Measurements from ENCODE around the gene CMKLR1. TPM values are rescaled to one million over a fixed set of nuclear protein-coding genes. Genes with fewer than 3 reads are reported as not detected.

CMKLR1 gene
- total RNA-seq, 1 donor from 2014 or later, result 47.5 TPM

DNA sequence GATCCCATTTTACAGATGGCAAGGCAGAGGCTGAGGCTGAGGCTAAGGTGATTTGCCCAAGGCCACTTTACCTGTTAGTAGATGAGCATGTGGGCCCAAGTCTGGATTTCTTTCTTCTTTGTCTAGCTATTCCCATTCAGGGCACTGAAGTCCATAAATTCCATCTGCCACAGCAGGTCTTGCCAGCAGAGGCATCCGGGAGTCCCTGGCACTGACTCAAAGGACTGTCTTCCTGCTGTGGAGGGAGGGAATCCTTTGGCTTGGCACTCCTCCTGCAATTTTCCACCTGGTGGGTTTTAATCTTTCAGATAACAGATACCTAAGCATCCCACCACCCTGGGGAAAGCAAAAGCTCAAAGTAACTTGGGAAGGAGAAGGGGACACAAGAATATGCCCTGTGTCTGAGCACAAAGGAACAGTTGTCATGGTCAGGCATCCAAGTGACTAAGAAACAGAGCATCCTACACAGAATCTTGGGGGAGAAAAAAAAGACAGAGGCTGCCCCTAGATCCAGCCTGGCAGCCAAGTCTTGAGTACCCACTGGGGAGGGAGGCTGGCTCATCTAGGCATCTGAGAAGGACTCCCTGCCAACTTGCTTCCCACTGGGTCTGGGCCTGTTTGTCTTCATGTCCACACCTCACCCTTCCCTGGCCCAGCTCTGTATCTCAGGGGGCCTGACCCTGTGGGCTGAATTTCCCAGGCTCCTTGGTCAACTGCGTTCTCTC lies 35.6 kb upstream of the CMKLR1 start:
- Mint-ChIP-seq H3K36me3 (ENCODE audit: unreplicated experiment) (no peaks in the 10 kb centered on the region), H3K4me3 (ENCODE audit: unreplicated experiment) (no peak overlapping the region), H3K27me3 (ENCODE audit: unreplicated experiment) (no peaks in the 10 kb centered on the region), H3K4me1 (ENCODE audit: unreplicated experiment) (peaks cover 20% of the 10 kb centered on the region), H3K27ac (ENCODE audit: unreplicated experiment) (peak overlapping the region; percentile 44), H3K9me3 (ENCODE audit: unreplicated experiment) (peaks cover 19% of the 10 kb centered on the region)
- TF ChIP-seq, protein P1, sequence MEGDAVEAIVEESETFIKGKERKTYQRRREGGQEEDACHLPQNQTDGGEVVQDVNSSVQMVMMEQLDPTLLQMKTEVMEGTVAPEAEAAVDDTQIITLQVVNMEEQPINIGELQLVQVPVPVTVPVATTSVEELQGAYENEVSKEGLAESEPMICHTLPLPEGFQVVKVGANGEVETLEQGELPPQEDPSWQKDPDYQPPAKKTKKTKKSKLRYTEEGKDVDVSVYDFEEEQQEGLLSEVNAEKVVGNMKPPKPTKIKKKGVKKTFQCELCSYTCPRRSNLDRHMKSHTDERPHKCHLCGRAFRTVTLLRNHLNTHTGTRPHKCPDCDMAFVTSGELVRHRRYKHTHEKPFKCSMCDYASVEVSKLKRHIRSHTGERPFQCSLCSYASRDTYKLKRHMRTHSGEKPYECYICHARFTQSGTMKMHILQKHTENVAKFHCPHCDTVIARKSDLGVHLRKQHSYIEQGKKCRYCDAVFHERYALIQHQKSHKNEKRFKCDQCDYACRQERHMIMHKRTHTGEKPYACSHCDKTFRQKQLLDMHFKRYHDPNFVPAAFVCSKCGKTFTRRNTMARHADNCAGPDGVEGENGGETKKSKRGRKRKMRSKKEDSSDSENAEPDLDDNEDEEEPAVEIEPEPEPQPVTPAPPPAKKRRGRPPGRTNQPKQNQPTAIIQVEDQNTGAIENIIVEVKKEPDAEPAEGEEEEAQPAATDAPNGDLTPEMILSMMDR (IDR thresholded peaks at IDR 0.05), result no peak
- DNase-seq (ENCODE audit: extremely low spot score, unreplicated experiment), result no peak

DNA sequence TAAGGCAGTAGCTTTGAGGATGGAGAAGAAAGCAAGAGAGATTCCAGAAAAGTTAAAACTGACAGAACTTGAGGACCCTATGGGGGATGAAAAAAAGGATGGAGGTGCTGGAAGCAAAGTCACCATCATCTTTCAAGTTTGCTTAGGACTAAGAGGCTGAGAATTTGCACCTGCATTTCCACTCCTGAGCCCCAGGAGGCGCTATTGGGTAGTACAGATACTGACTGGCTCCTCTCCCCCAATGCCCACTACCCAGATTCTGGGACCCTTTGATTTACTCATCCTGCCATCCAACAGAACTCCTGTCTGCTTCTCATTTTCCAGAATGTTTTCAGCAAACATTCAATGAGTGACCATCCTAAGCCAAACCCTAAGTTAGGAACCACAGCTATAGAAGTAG lies 34.0 kb upstream of the CMKLR1 start:
- no peak for DNase-seq (ENCODE audit: extremely low spot score, unreplicated experiment)
- Mint-ChIP-seq H3K4me1 (ENCODE audit: unreplicated experiment) (peaks cover 20% of the 10 kb centered on the region), H3K27me3 (ENCODE audit: unreplicated experiment) (peaks cover 3% of the 10 kb centered on the region), H3K9me3 (ENCODE audit: unreplicated experiment) (peaks cover 19% of the 10 kb centered on the region), H3K4me3 (ENCODE audit: unreplicated experiment) (no peak overlapping the region), H3K27ac (ENCODE audit: unreplicated experiment) (no peak overlapping the region), H3K36me3 (ENCODE audit: unreplicated experiment) (no peaks in the 10 kb centered on the region)
- TF ChIP-seq, protein P1 (IDR thresholded peaks at IDR 0.05), result peak; percentile 25

DNA sequence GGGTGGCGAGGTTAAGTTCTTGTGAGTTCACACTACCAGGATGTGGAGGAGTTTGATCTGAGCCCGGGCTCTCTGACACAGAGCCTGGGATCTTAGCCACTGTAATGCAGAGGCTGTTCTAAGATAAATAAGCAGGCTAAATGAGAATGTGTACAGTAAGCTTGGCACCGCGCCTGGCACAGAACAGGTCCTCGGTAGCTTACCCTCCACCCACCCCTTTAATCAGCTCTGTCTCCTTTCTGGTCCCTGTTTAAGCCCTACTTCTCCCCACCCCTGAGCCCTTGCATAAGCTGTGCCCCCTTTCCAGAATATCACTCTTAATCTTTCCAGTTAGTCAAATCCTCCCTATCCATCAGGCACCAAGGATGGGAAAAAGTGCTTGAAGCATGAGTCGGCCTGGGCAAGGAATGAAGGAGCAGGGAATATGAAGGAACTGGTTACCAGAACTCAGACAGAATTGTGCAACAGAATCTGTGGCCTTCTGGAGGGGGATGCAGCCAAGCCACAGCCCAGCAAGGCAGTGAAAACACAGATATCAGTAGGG lies 32.8 kb upstream of the CMKLR1 start:
- peaks cover 3% of the 10 kb centered on the region for H3K27me3 Mint-ChIP-seq (ENCODE audit: unreplicated experiment)
- peaks cover 7% of the 10 kb centered on the region for H3K9me3 Mint-ChIP-seq (ENCODE audit: unreplicated experiment)
- H3K36me3 Mint-ChIP-seq (ENCODE audit: unreplicated experiment), result no peaks in the 10 kb centered on the region
- peak overlapping the region; percentile 47 for H3K27ac Mint-ChIP-seq (ENCODE audit: unreplicated experiment)
- H3K4me1 Mint-ChIP-seq (ENCODE audit: unreplicated experiment), result peaks cover 15% of the 10 kb centered on the region
- TF ChIP-seq, protein P1 (IDR thresholded peaks at IDR 0.05), result no peak
- H3K4me3 Mint-ChIP-seq (ENCODE audit: unreplicated experiment), result no peak overlapping the region
- DNase-seq (ENCODE audit: extremely low spot score, unreplicated experiment), result no peak

DNA sequence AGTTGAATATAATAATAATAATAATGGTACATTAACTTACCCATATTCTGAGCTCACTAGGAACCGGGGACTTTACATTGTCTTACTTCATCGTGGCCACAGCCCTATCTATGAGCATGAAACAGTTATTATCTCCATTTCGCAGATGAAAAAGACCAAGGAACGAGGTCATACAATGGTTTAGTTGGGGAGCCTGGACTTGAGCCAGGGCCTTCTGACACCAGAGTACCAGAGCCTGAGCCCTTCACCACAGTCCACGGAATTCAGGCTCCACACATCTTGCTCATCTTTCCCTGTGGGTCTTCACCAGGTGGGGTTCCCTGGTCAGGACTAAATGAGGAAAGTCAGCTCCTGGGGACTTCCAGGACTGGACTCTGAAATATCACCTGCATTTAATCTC lies 31.3 kb upstream of the CMKLR1 start:
- no peaks in the 10 kb centered on the region for H3K36me3 Mint-ChIP-seq (ENCODE audit: unreplicated experiment)
- H3K4me1 Mint-ChIP-seq (ENCODE audit: unreplicated experiment), result peaks cover 11% of the 10 kb centered on the region
- DNase-seq (ENCODE audit: extremely low spot score, unreplicated experiment), result no peak
- H3K27me3 Mint-ChIP-seq (ENCODE audit: unreplicated experiment), result peaks cover 3% of the 10 kb centered on the region
- H3K27ac Mint-ChIP-seq (ENCODE audit: unreplicated experiment), result no peak overlapping the region
- no peaks in the 10 kb centered on the region for H3K9me3 Mint-ChIP-seq (ENCODE audit: unreplicated experiment)
- H3K4me3 Mint-ChIP-seq (ENCODE audit: unreplicated experiment), result no peak overlapping the region
- TF ChIP-seq, protein P1 (IDR thresholded peaks at IDR 0.05), result no peak

DNA sequence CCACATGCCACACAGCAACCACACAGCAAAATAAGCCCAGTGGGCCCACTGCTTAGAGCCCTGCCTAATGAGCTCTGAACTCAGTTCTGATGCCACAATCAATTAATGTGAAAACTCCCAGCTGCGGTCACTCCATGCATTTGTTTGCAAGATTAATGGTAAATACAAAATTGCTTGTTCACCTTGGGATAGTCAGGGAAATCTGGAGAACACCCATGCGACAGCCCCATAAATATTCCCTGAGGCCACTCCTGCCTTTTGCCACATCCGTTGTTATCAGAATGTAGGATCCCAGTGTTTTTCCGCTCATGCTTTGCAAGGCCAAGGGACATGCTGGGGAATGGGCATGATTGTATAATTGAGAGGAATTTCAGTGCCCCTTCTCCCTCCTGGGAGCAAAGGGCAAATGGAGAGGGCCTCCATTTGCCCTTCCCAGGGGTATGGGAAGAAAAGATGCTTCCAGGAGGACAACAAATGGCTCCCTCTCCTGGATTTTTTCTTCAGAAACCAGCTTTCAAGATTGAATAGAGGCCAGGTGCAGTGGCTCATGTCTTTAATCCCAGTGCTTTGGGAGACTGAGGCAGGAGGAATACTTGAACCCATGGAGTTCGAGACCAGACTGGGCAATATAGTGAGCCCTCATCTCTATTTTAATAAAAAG lies 30.8 kb upstream of the CMKLR1 start:
- DNase-seq (ENCODE audit: extremely low spot score, unreplicated experiment), result no peak
- H3K4me3 Mint-ChIP-seq (ENCODE audit: unreplicated experiment), result no peak overlapping the region
- no peaks in the 10 kb centered on the region for H3K9me3 Mint-ChIP-seq (ENCODE audit: unreplicated experiment)
- TF ChIP-seq, protein P1 (IDR thresholded peaks at IDR 0.05), result no peak
- H3K36me3 Mint-ChIP-seq (ENCODE audit: unreplicated experiment), result no peaks in the 10 kb centered on the region
- H3K4me1 Mint-ChIP-seq (ENCODE audit: unreplicated experiment), result peaks cover 11% of the 10 kb centered on the region
- H3K27ac Mint-ChIP-seq (ENCODE audit: unreplicated experiment), result no peak overlapping the region
- peaks cover 3% of the 10 kb centered on the region for H3K27me3 Mint-ChIP-seq (ENCODE audit: unreplicated experiment)
